Motor neuron (in vitro differentiated cells): ENCODE data around the gene PLEKHH1. TPM values are rescaled to one million over a fixed set of nuclear protein-coding genes. Genes with fewer than 3 reads are reported as not detected.

Experiments
- ATAC-seq, 8 experiments: fragments of 200-7000 bp; cut with Tn5 transposase; replicated peaks in 6 of 8; 2 replicates each; pipeline ENCODE4 v1.8.0; 2021; ENCODE audit warnings: mild to moderate bottlenecking in 8 of 8, moderate library complexity in 8 of 8
- H3K27ac ChIP-seq, 2 donors: fragments of 250-450 bp; sonication (Bioruptor Pico); 2 replicates each; pipeline ENCODE4 v1.9.0; 2021; ENCODE audit warnings: antibody characterized with exemption in 2 of 2, mild to moderate bottlenecking in 2 of 2, moderate library complexity in 1 of 2
- H3K4me1 ChIP-seq, 2 donors: fragments of 250-450 bp; sonication (Bioruptor Pico); replicated peaks in 1 of 2; 2 replicates each; pipeline ENCODE4 v1.6.1; 2021; ENCODE audit warnings: antibody characterized with exemption in 2 of 2, mild to moderate bottlenecking in 2 of 2, moderate library complexity in 1 of 2
- H3K4me3 ChIP-seq, 5 donors: fragments of 250-450 bp; sonication (Bioruptor Pico); 2 replicates each; pipeline ENCODE4 v1.9.0; 2021; ENCODE audit warnings: antibody characterized with exemption in 5 of 5, mild to moderate bottlenecking in 5 of 5, moderate library complexity in 4 of 5
- WGBS, 10 experiments: fragments of 450-650 bp; shearing (Covaris generic); methylation state at CpG; one replicate each; pipeline ENCODE4 v1.0.0; 2022; 5-methylcytosine and 5-hydroxymethylcytosine counted together
- in situ Hi-C, 9 experiments: fragments of 400-800 bp; cut with MboI; loops; one replicate each; pipeline ENCODE4 v1.15.0; 2021; ENCODE audit warnings: low sequenced_read_pairs in 9 of 9, low pct_unique_long_range_greater_than_20kb in 2 of 9; ENCODE audit not compliant: unreplicated experiment in 9 of 9
- total RNA-seq, 8 experiments: library from RNA; unstranded; fragments of 300-600 nt; gene quantifications; 2 replicates each; pipeline versions ENCODE4 v1.2.3 to v1.2.4, GENCODE V29; 2022

PLEKHH1 gene
- total RNA-seq, 8 experiments from 2014 or later, result 1.2 to 11.2 (median 6.0) TPM

DNA sequence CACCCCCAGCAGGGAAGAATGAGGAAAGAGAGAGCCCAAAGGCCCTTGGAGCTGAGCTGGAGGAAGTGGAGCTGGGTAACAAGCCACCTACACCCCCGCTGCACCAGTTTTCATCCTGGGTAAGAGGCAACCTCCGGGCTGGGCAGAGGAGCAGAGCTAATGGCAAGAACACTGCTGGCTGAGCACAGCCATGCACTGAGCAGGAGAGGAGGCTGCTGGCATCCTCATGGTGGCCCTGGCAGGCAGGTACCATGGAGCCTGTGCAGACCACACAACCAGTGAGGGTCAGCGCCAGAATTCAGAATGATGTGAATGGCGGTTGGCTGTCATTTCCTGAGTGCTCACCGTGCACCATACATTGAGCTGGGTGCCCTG lies 29.7 kb downstream of the PLEKHH1 start:
- in situ Hi-C loops, result no loop called here
- no peak overlapping the region for H3K27ac ChIP-seq
- no peaks in the 10 kb centered on the region for H3K4me1 ChIP-seq
- ATAC-seq, result no peak
- no peak overlapping the region for H3K4me3 ChIP-seq
- WGBS, 10 experiments, result 79 to 100% (median 93%) methylated on average over 1 to 3 of the region's 5 CpGs; no CpG with 5 or more reads in 4 of the 10 experiments

DNA sequence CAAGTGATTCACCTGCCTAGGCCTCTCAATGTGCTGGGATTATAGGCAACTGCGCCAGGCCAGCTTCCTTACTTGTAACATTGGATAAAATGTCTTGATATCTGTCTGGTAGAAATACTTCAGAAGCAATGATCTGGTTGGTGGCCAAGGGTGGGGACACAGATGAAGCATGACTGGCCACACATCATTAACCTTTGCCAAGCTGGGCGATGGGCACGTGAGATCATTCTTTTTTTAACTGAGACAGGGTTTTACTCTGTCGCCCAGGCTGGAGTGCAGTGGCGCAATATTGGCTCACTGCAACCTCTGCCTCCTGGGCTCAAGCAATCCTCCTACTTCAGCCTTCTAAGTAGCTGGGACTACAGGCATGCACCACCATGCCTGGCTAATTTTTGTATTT lies 31.1 kb downstream of the PLEKHH1 start:
- no peak overlapping the region for H3K27ac ChIP-seq
- in situ Hi-C loops, result no loop called here
- no peak overlapping the region for H3K4me3 ChIP-seq
- WGBS, 10 experiments, result 18 to 100% (median 75%) methylated on average over 1 to 5 of the region's 5 CpGs; no CpG with 5 or more reads in 4 of the 10 experiments
- no peak for ATAC-seq
- H3K4me1 ChIP-seq, result no peaks in the 10 kb centered on the region

DNA sequence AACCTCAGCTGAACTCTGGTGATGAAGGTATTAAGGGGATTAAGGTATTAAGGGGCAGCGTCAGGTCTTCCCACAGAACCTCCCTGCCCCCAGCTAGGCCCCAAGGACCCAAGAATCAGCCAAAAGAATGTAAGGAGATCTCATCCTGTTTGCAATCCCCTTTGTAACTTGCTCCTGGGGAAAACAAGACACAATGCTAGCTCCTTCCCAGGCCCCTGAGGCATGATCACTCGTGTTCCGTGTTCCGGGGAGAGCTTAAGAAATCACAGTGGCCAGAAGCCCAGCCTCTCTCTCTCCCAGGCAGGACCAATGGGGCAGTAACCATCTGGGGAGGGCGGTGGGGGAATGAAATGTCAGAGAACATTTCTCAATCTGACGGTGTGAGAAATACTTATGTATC lies 33.8 kb downstream of the PLEKHH1 start:
- Histone ChIP-seq H3K4me3 (no peak overlapping the region), H3K4me1 (no peaks in the 10 kb centered on the region), H3K27ac (no peak overlapping the region)
- WGBS, 10 experiments, result 20 to 100% (median 90%) methylated on average over 1 to 5 of the region's 6 CpGs; no CpG with 5 or more reads in 4 of the 10 experiments
- ATAC-seq, result peak in 2 of 8 experiments; percentile 17 to 26
- in situ Hi-C loops, result no loop called here

DNA sequence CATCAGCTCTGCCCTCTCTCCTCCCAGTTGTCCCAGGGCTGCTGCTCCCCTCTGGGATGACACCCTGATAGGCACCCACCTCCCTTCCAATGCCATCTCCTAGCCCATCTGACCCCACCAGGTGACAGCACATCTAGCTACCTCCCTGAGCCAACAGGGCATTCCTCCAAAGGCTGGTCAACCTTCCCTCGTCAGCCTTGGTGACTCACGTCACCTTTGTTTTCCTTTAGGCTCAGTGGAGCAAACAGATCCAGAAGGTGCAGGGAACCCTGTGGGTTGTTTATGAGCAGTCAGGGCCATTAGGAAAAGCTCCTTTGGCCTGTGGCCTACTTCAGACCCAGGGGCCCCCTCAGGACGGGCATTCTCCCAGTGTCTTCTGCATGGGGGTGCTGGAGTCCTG lies 34.6 kb downstream of the PLEKHH1 start:
- no peak overlapping the region for H3K4me3 ChIP-seq
- H3K4me1 ChIP-seq, result no peaks in the 10 kb centered on the region
- in situ Hi-C loops, result no loop called here
- 73 to 100% (median 86%) methylated on average over 1 to 3 of the region's 3 CpGs; no CpG with 5 or more reads in 4 of the 10 experiments for WGBS, 10 experiments
- ATAC-seq, result no peak
- no peak overlapping the region for H3K27ac ChIP-seq

DNA sequence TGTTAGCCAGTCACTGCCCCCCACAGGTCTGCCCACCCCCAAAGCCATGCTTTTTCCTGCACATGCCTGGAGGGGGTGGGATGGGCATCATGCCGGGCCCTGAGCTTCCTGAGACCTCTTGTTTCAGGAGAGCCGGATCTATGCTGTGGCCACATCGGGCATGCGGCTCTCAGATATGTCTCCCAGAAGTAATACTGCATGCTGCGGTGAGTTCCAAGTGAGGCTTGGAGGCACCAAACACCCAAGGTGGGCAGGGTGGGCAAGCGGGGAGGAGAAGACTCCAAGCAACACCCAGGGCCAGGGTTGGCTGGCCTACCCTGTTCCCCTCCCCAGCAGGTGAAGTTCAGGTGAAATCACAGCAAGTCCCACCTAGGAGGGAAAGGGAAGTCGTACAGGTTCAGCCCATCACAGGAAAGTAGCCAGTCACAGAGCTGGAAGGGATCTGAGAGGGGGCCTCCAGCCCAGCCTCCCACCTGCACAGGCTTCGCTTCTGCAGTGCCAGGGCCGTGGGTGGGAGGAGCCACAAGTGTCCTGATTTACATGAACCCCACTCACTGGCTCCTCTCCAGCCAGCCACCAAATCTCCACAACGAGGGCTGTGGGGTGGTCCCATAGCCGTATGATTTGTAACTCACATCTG lies 36.0 kb downstream of the PLEKHH1 start:
- WGBS, 10 experiments, result 50 to 100% (median 73%) methylated on average over 1 to 4 of the region's 11 CpGs; no CpG with 5 or more reads in 5 of the 10 experiments
- Histone ChIP-seq H3K27ac (no peak overlapping the region), H3K4me1 (no peaks in the 10 kb centered on the region), H3K4me3 (no peak overlapping the region)
- in situ Hi-C loops, result no loop called here
- no peak for ATAC-seq

DNA sequence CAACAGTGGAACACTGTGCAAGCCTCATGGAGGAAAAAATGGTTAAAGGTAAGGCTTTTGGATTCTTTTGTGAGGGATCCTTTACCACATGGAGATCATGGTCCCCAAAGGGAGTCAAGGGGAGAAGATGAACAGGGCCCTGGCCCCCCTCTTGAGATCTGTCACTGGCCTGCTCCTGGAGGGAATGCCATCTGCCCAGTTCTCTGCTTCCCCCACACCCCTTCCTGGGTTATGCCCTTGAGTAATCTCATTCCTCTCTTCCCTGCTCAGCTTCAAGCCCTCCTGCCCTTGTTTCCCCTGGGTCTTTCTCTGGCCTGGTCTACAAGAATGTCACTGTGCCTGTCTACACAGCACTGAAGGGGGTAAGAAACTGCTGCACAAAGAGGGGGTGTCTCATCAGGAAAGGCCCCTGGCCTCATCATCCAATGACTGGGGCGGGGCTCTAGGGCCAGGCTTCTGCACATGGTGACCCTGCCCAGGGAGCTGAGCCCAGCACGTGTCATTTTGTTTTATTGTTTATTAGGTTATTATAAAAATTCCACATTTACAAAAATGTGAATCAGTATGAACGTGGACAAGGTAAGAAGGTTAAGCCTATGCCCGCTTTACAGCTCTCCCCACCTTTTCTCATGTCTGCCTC lies 36.7 kb downstream of the PLEKHH1 start:
- no peak for ATAC-seq
- H3K27ac ChIP-seq, result no peak overlapping the region
- H3K4me1 ChIP-seq, result no peaks in the 10 kb centered on the region
- in situ Hi-C loops, result no loop called here
- no peak overlapping the region for H3K4me3 ChIP-seq
- WGBS, 10 experiments, result 53 to 97% (median 78%) methylated on average over 1 to 4 of the region's 4 CpGs; no CpG with 5 or more reads in 2 of the 10 experiments

DNA sequence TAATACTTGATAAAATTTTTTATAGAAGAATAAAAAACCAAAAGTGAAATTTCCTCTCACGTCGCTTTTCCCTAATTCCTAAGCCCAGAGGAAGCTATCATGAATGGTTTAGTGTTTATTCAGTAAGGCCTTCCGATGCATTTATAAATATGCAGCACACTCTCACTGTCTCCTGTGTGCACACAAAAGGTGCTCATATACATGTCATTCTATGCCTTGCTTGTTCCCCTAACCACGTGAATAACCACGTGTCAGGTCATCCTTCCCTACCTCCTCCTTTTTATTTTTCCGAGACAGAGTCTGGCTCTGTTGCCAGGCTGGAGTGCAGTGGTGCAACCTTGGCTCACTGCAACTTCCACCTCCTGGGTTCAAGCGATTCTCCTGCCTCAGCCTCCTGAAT lies 37.4 kb downstream of the PLEKHH1 start:
- no peaks in the 10 kb centered on the region for H3K4me1 ChIP-seq
- ATAC-seq, result no peak
- in situ Hi-C loops, result no loop called here
- H3K4me3 ChIP-seq, result no peak overlapping the region
- H3K27ac ChIP-seq, result no peak overlapping the region
- WGBS, 10 experiments, result 70 to 100% (median 86%) methylated on average over 1 to 7 of the region's 7 CpGs; no CpG with 5 or more reads in 2 of the 10 experiments

DNA sequence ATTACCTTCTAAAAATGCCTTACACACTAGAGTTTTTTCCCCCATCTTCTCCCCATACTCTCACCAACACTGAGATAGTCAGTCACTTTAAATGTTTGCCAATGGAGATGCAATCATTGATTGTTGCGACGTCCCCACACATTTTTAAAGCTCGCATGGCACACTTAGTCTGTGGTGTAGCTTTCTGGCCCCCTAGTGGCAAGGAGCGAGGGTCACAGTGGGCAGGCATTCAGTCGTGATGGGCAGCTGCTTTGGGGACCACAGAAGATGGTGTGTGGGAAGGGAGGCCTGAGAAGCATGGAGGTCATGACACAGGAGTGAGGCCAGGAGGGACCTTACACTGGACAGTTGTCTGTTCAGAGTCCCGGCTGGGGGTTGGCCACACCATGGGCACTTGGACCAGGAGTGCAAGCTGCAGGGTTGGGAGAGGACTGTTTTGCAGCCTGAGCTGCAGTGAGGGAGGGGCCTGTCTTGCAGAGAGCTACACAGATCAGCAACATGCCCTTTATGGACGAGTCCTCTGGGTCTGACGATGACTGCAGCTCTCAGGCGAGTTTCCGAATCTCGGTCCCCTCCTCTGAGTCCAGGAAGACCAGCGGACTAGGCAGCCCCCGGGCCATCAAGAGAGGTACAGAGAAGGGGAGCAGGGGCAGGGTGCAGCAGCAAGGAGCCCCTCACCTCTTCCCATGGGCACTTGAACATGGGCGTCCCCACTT lies 38.3 kb downstream of the PLEKHH1 start:
- peak; percentile 62 to 98 (median 84) for ATAC-seq
- Histone ChIP-seq H3K4me3 (no peak overlapping the region), H3K4me1 (no peaks in the 10 kb centered on the region), H3K27ac (no peak overlapping the region)
- WGBS, 10 experiments, result 0 to 38% (median 22%) methylated on average over 1 to 7 of the region's 14 CpGs; no CpG with 5 or more reads in 3 of the 10 experiments
- in situ Hi-C loops, result no loop called here

DNA sequence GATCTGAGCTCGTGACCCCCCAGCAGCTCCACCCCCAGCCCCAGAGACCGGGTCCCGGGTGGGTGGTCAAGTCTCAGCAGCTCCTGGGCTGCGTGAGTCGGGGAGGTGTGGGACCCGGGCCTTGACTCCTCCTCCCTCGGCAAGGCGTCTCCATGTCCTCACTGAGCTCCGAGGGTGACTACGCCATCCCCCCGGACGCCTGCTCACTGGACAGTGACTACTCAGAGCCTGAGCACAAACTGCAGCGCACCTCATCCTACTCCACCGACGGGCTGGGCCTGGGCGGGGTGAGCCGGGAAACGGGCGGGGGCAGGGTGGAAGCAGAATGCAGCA lies 38.9 kb downstream of the PLEKHH1 start:
- ATAC-seq, result peak in 1 of 8 experiments; percentile 69
- WGBS, 10 experiments, result no CpG with 5 or more reads among the region's 19 CpGs
- in situ Hi-C loops, result no loop called here
- Histone ChIP-seq H3K4me3 (no peak overlapping the region), H3K4me1 (no peaks in the 10 kb centered on the region), H3K27ac (no peak overlapping the region)

DNA sequence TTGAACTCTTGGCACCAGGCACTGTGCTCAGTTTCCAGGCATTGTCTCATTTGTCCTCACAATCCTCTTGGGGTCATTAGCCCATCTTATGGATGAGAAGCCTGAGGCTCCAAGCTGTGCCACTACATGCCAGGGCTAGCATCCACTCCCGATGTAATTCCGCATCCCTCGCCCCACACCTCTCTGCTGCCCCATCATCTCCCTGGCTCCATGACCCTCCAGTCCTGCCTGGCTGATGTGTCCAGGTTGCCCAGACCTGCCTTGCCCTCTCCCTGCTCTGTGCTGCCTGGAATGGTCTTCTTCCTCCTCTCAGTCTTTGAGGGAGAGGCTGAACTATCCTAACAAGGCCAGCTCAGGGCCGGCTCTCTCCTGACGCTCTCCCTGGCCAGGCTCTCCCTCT lies 39.5 kb downstream of the PLEKHH1 start:
- Histone ChIP-seq H3K4me1 (no peaks in the 10 kb centered on the region), H3K4me3 (no peak overlapping the region), H3K27ac (no peak overlapping the region)
- in situ Hi-C loops, result no loop called here
- ATAC-seq, result no peak
- 100% methylated on average over 1 to 2 of the region's 5 CpGs; no CpG with 5 or more reads in 8 of the 10 experiments for WGBS, 10 experiments

DNA sequence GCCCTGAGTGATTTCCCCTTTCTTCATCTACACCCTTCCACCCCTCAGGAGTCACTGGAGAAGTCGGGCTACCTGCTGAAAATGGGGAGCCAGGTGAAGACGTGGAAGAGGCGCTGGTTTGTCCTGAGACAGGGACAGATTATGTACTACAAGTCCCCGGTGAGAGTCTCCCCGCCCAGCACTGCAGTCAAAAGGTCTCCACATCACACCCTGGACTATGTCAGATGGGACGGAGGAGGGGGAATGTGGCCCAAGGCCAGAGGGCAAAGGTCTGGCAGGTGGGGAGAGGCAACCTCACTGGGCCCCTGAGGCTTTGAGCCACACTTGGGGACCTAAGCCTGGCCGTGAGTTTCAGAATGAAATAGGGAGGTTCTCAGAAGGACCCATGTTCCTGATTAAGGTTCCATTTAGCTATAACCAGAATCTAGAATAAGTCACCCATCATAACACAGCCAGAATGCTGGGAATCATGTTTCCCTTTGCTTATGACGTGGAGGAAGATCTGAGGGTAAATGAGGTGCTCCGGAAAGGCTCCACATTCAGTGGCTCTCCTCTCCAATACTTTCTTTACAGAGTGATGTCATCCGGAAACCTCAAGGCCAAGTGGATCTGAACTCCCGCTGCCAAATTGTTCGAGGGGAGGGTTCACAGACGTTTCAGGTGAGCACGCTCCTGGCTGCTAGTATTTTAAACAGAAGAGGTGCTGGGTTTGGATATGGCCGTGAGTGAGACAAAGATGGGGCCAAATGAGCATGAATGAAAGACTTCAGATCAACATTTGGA lies 40.3 kb downstream of the PLEKHH1 start:
- Histone ChIP-seq H3K4me1 (no peaks in the 10 kb centered on the region), H3K4me3 (no peak overlapping the region), H3K27ac (no peak overlapping the region)
- in situ Hi-C loops, result no loop called here
- no peak for ATAC-seq
- WGBS, 10 experiments, result 41 to 97% (median 80%) methylated on average over 1 to 11 of the region's 15 CpGs; no CpG with 5 or more reads in 3 of the 10 experiments

DNA sequence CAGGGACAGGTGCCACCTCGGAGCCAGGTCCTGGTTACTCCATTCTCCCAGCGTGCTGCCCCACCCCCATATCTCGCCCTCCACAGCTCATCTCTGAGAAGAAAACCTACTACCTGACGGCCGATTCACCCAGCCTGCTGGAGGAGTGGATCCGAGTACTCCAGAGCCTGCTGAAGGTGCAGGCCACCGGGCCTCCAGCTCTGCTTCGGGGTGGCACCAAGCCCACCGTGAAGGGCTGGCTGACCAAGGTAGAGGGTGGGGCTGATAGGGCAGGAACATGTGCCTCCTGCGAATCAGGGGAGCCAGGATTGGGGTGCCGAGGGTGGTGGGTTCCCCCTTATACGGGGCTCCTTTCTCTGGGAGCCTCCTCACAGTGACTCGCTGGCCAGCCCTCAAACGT lies 41.1 kb downstream of the PLEKHH1 start:
- no peaks in the 10 kb centered on the region for H3K4me1 ChIP-seq
- in situ Hi-C loops, result no loop called here
- ATAC-seq, result no peak
- H3K27ac ChIP-seq, result no peak overlapping the region
- WGBS, 10 experiments, result 57 to 100% (median 87%) methylated on average over 3 to 8 of the region's 14 CpGs; no CpG with 5 or more reads in 5 of the 10 experiments
- no peak overlapping the region for H3K4me3 ChIP-seq

DNA sequence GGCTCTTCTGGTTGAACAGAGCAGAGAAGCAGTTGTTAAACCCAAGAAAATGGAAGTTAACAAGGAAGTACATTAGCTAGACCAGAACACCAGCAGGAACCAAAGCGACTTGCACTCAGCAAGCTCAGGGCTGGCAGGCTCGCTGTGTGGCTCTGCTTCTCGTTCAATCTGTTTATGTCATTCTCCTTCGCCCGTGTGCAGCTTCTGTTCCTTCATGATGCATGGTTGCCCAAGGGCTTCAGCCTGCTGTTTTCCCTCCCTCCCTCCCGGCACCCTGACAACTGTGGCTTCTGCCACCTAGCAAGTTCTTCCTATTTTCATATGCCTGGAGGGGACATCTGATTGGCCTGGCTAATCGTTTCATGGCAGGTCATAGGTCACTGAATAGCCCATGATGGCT lies 41.7 kb downstream of the PLEKHH1 start:
- in situ Hi-C loops, result loop anchor here in 1 of 9 experiments (25.0 kb wide), 1 partner anchor 137 kb away; the partner anchor contains the start of gene RDH12
- Histone ChIP-seq H3K4me3 (no peak overlapping the region), H3K27ac (no peak overlapping the region), H3K4me1 (no peaks in the 10 kb centered on the region)
- WGBS, 10 experiments, result 61 to 100% (median 80%) methylated on average over 1 to 4 of the region's 7 CpGs; no CpG with 5 or more reads in 6 of the 10 experiments
- ATAC-seq, result no peak
